Measurements from ENCODE around the gene KSR2. TPM values are rescaled to one million over a fixed set of nuclear protein-coding genes. Genes with fewer than 3 reads are reported as not detected.

The KSR2 gene
- total RNA-seq, 1 donor from 2014 or later = 0.47 TPM

DNA sequence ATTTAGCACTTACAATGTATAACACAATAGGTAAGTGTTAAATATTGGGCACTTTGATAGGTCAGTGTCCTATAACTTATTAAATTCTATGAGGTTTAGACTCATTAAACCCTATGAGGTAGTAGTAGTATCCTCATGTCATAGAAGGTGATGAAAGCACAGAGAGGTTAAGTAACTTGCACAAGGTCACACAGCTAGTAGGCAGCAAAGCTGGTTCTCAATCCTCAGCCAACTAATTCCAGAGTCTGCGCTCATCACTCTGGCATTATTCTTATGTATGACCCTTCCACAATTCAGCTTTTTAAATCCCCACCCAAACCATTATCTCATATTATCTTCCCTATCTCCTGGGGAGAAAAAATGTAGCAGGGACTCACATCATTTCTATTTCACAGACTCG lies 141.1 kb downstream of the KSR2 start:
- Mint-ChIP-seq H3K9me3 (ENCODE audit: unreplicated experiment) (peaks cover 4% of the 10 kb centered on the region), H3K36me3 (ENCODE audit: unreplicated experiment) (peaks cover 8% of the 10 kb centered on the region), H3K4me1 (ENCODE audit: low read depth, unreplicated experiment) (no peaks in the 10 kb centered on the region), H3K27me3 (ENCODE audit: unreplicated experiment) (peaks cover 2% of the 10 kb centered on the region), H3K4me3 (ENCODE audit: unreplicated experiment) (no peak overlapping the region), H3K27ac (ENCODE audit: unreplicated experiment) (no peak overlapping the region)
- DNase-seq = no peak
- TF ChIP-seq CTCF (IDR thresholded peaks at IDR 0.05; ENCODE audit: partially characterized antibody, unreplicated experiment) = no peak

DNA sequence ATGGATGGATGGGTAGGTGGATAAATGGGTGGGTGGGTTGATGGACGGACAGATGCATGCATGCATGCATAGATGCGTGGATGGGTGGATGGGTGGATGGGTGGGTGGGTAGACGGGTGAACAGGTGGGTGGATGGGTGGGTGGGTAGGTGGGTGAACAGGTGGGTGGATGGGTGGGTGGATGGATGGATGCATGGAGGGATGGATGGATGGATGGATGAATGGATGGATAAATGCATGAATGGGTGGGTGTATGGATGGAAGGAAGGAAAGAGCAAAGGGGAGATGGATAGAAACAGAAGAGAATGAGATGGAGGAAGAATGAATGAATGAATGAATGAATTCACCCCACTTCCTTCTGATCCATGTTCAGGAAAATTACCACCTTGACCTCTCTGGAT lies 143.0 kb downstream of the KSR2 start:
- H3K27ac Mint-ChIP-seq (ENCODE audit: unreplicated experiment) = no peak overlapping the region
- TF ChIP-seq CTCF (IDR thresholded peaks at IDR 0.05; ENCODE audit: partially characterized antibody, unreplicated experiment) = no peak
- H3K4me3 Mint-ChIP-seq (ENCODE audit: unreplicated experiment) = no peak overlapping the region
- H3K9me3 Mint-ChIP-seq (ENCODE audit: unreplicated experiment) = peaks cover 4% of the 10 kb centered on the region
- no peak for DNase-seq
- H3K27me3 Mint-ChIP-seq (ENCODE audit: unreplicated experiment) = peaks cover 2% of the 10 kb centered on the region
- H3K36me3 Mint-ChIP-seq (ENCODE audit: unreplicated experiment) = peaks cover 8% of the 10 kb centered on the region
- H3K4me1 Mint-ChIP-seq (ENCODE audit: low read depth, unreplicated experiment) = no peaks in the 10 kb centered on the region

- Mint-ChIP-seq H3K36me3 (ENCODE audit: unreplicated experiment) (no peaks in the 10 kb centered on the region), H3K27me3 (ENCODE audit: unreplicated experiment) (peaks cover 2% of the 10 kb centered on the region), H3K27ac (ENCODE audit: unreplicated experiment) (no peak overlapping the region), H3K4me3 (ENCODE audit: unreplicated experiment) (no peak overlapping the region), H3K4me1 (ENCODE audit: low read depth, unreplicated experiment) (no peaks in the 10 kb centered on the region), H3K9me3 (ENCODE audit: unreplicated experiment) (no peaks in the 10 kb centered on the region)
- TF ChIP-seq CTCF (IDR thresholded peaks at IDR 0.05; ENCODE audit: partially characterized antibody, unreplicated experiment) = no peak
- no peak for DNase-seq
Observed at GRCh38 chr12:117821480-117822175, 147.2 kb downstream of the KSR2 start.

- Mint-ChIP-seq H3K4me1 (ENCODE audit: low read depth, unreplicated experiment) (no peaks in the 10 kb centered on the region), H3K4me3 (ENCODE audit: unreplicated experiment) (no peak overlapping the region), H3K27me3 (ENCODE audit: unreplicated experiment) (peaks cover 2% of the 10 kb centered on the region), H3K36me3 (ENCODE audit: unreplicated experiment) (no peaks in the 10 kb centered on the region), H3K27ac (ENCODE audit: unreplicated experiment) (no peak overlapping the region), H3K9me3 (ENCODE audit: unreplicated experiment) (no peaks in the 10 kb centered on the region)
- no peak for DNase-seq
- TF ChIP-seq CTCF (IDR thresholded peaks at IDR 0.05; ENCODE audit: partially characterized antibody, unreplicated experiment) = no peak
Observed at GRCh38 chr12:117820216-117820907, 148.4 kb downstream of the KSR2 start.

DNA sequence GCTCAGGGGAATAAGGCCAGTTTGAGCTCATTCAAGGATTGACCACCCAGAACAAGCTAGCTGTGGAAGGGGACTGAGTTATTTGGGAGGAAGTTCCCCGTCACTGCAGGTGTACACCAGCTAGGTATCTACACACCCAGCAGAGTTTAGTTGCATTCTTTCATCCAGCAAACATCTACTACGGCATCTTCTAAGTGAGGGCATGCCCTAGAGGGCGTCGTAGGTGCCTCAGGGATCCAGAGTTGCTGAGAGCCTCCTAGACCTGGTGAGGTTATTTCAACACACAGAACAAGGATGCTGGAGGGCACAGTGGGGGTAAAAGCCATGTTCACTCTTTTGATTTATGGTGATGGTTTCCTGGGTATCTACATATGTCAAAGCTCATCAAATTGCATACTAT lies 149.6 kb downstream of the KSR2 start:
- peaks cover 2% of the 10 kb centered on the region for H3K27me3 Mint-ChIP-seq (ENCODE audit: unreplicated experiment)
- H3K4me3 Mint-ChIP-seq (ENCODE audit: unreplicated experiment) = no peak overlapping the region
- H3K9me3 Mint-ChIP-seq (ENCODE audit: unreplicated experiment) = no peaks in the 10 kb centered on the region
- DNase-seq = no peak
- H3K36me3 Mint-ChIP-seq (ENCODE audit: unreplicated experiment) = no peaks in the 10 kb centered on the region
- TF ChIP-seq CTCF (IDR thresholded peaks at IDR 0.05; ENCODE audit: partially characterized antibody, unreplicated experiment) = no peak
- H3K4me1 Mint-ChIP-seq (ENCODE audit: low read depth, unreplicated experiment) = no peaks in the 10 kb centered on the region
- no peak overlapping the region for H3K27ac Mint-ChIP-seq (ENCODE audit: unreplicated experiment)
